Mesothelial cell of epicardium (in vitro differentiated cells): ENCODE data around the gene NAALADL2. TPM values are rescaled to one million over a fixed set of nuclear protein-coding genes. Genes with fewer than 3 reads are reported as not detected.
"Not testable (repeated sequence)": the region's sequence is repeated elsewhere in the genome, so short reads cannot be mapped to it uniquely, and the experiment has no call there.

Source experiments
- DNase-seq, 2 experiments: peaks; one replicate each; pipeline ENCODE4 v3.0.0; 2021; ENCODE audit warnings: low spot score in 2 of 2; ENCODE audit not compliant: unreplicated experiment in 2 of 2
- H3K27ac Mint-ChIP-seq: 2 replicates; pipeline ENCODE4 v1.8.0; 2021; ENCODE audit warnings: mixed read lengths
- H3K27me3 Mint-ChIP-seq: 2 replicates; pipeline ENCODE4 v1.8.0; 2021; ENCODE audit warnings: low read depth, mixed read lengths
- H3K36me3 Mint-ChIP-seq: 2 replicates; pipeline ENCODE4 v1.8.0; 2021; ENCODE audit warnings: mixed read lengths
- H3K4me1 Mint-ChIP-seq: 2 replicates; pipeline ENCODE4 v1.8.0; 2021; ENCODE audit warnings: mixed read lengths
- H3K4me3 Mint-ChIP-seq: 2 replicates; pipeline ENCODE4 v1.8.0; 2021; ENCODE audit warnings: mild to moderate bottlenecking, moderate library complexity, mixed read lengths
- H3K9me3 Mint-ChIP-seq: 2 replicates; pipeline ENCODE4 v1.8.0; 2021; ENCODE audit warnings: mixed read lengths
- total RNA-seq: library from RNA; stranded (reverse); gene quantifications from 3 replicates; pipeline ENCODE4 v1.2.1, GENCODE V29; 2021
- TF ChIP-seq, protein P1 (sequence below): fragments of 200-600 bp; sonication (generic); IDR thresholded peaks from one replicate; pipeline ENCODE4 v1.5.0; 2021; ENCODE audit warnings: antibody characterized with exemption; ENCODE audit not compliant: unreplicated experiment

NAALADL2 gene
- total RNA-seq, 1 donor from 2014 or later, result 27.9 TPM

DNA sequence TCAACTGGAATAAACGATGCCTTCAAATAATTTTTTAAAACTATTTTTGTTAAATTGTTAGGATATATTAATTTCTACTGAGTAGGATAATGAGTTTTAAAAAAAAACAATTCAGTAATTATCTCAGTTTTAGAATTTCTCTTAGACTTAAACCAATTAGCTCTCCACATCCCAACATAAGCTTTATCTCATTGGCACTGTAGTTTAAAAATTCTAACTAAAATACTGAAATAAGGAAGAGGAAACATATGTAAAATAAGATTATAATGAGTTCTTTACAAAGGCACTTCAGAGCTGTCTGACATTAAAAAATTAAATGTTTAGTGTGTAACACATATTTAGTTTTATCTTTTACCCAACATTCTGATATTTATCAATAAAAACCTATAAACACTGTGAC lies 558.3 kb downstream of the NAALADL2 start:
- DNase-seq, result no peak
- H3K9me3 Mint-ChIP-seq, result no peaks in the 10 kb centered on the region
- no peaks in the 10 kb centered on the region for H3K36me3 Mint-ChIP-seq
- no peak overlapping the region for H3K27ac Mint-ChIP-seq
- H3K27me3 Mint-ChIP-seq, result no peaks in the 10 kb centered on the region
- H3K4me3 Mint-ChIP-seq, result no peak overlapping the region
- peaks cover 2% of the 10 kb centered on the region for H3K4me1 Mint-ChIP-seq
- TF ChIP-seq, protein P1, sequence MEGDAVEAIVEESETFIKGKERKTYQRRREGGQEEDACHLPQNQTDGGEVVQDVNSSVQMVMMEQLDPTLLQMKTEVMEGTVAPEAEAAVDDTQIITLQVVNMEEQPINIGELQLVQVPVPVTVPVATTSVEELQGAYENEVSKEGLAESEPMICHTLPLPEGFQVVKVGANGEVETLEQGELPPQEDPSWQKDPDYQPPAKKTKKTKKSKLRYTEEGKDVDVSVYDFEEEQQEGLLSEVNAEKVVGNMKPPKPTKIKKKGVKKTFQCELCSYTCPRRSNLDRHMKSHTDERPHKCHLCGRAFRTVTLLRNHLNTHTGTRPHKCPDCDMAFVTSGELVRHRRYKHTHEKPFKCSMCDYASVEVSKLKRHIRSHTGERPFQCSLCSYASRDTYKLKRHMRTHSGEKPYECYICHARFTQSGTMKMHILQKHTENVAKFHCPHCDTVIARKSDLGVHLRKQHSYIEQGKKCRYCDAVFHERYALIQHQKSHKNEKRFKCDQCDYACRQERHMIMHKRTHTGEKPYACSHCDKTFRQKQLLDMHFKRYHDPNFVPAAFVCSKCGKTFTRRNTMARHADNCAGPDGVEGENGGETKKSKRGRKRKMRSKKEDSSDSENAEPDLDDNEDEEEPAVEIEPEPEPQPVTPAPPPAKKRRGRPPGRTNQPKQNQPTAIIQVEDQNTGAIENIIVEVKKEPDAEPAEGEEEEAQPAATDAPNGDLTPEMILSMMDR, result no peak

DNA sequence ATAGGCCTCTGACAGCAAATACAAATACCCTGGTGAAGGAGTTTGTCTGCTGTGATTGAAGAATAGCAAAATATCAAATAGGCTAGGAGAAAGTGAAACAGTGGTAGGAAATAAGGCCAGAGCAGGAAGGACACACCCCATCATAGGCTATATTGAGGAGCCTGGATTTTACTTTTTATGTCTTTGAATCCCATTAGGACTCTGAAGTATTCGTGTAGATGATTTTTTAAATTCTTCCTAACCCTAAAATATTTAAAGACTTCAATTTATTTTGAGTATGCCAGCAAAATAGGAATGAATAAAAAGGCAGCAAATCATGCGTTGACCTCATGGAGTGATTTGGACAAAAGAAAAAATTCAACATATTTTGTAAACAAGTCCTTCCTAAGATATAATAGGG lies 562.8 kb downstream of the NAALADL2 start:
- no peak for DNase-seq
- Mint-ChIP-seq H3K27me3 (no peaks in the 10 kb centered on the region), H3K36me3 (no peaks in the 10 kb centered on the region), H3K4me3 (no peak overlapping the region), H3K9me3 (no peaks in the 10 kb centered on the region), H3K27ac (no peak overlapping the region), H3K4me1 (peaks cover 2% of the 10 kb centered on the region)
- TF ChIP-seq, protein P1, result no peak

DNA sequence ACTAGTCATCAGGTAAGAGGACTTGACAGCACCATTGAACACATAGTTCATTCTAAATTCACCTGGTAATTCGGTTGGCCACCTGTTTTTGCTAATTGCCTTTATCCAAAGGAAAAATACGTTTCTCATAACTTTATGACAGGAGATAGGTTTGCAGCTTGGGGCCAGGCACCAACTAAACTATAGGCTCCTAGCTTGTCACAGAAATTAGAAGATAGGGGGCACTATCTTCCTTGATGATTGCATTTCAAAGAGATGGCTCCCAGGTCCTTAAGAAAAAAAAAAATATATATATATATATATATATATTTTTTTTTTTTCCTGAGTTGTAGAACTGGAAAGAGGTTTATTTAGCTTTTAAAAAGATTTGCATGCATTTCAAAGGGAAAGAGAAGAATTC lies 563.6 kb downstream of the NAALADL2 start:
- TF ChIP-seq, protein P1, result no peak
- H3K9me3 Mint-ChIP-seq, result no peaks in the 10 kb centered on the region
- no peaks in the 10 kb centered on the region for H3K27me3 Mint-ChIP-seq

DNA sequence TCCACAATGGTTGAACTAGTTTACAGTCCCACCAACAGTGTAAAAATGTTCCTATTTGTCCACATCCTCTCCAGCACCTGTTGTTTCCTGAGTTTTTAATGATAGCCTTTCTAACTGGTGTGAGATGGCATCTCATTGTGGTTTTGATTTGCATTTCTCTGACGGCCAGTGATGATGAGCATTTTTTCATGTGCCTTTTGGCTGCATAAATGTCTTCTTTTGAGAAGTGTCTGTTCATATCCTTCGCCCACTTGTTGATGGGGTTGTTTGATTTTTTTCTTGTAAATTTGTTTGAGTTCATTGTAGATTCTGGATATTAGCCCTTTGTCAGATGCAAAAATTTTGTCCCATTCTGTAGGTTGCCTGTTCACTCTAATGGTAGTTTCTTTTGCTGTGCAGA lies 564.7 kb downstream of the NAALADL2 start:
- H3K9me3 Mint-ChIP-seq, H3K27me3 Mint-ChIP-seq, DNase-seq, H3K36me3 Mint-ChIP-seq, H3K27ac Mint-ChIP-seq, H3K4me3 Mint-ChIP-seq, H3K4me1 Mint-ChIP-seq: not testable (repeated sequence)

More for the DNA sequence above, 563.6 kb downstream of the NAALADL2 start:
- H3K4me1 Mint-ChIP-seq, result peaks cover 2% of the 10 kb centered on the region
- no peak overlapping the region for H3K4me3 Mint-ChIP-seq
- H3K27ac Mint-ChIP-seq, result no peak overlapping the region
- no peak for DNase-seq
- H3K36me3 Mint-ChIP-seq, result no peaks in the 10 kb centered on the region

DNA sequence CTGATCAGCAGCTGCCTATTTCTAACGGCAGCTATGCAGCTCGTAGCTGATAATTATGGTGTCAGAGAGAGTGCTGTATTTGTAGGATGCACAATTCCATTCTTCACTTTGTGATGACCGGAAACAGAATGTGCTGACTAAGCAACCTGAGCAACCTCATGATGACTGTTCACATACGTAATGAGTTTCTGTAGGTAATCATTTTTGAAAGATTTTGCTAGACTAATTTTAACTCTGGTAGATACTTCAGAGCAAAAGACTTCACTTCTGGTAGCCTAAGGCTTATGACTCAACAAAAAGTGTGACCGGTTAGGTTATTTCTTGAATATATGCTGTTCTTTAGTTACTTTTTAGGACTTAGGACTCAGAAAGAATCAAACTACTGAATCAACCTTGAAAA lies 567.7 kb downstream of the NAALADL2 start:
- H3K4me1 Mint-ChIP-seq, result peaks cover 8% of the 10 kb centered on the region
- no peak for DNase-seq

DNA sequence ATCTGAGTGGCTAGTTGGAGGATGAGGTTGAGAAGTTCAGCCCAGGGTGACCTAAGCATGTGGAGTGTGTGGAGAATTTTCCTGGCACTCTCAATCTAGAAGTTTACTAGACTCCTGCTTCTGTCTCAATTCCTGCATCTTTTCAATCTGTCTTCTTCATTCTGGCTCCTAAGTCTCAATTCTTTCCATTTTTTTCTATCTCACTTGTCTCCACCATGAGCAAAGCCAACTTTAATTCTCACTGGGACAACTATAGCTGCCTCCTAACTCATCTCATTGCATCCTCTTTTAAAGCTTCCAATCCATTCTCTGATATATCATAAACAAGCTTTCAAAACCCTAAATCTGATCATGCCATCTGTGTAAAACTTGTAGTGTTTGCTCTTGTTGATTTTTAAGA lies 569.3 kb downstream of the NAALADL2 start:
- Mint-ChIP-seq H3K27ac (no peak overlapping the region), H3K27me3 (no peaks in the 10 kb centered on the region), H3K4me3 (no peak overlapping the region), H3K9me3 (no peaks in the 10 kb centered on the region), H3K4me1 (peaks cover 22% of the 10 kb centered on the region), H3K36me3 (no peaks in the 10 kb centered on the region)
- DNase-seq, result no peak
- TF ChIP-seq, protein P1, result no peak

More for the DNA sequence above, 567.7 kb downstream of the NAALADL2 start:
- Mint-ChIP-seq H3K36me3 (no peaks in the 10 kb centered on the region), H3K27ac (no peak overlapping the region), H3K9me3 (no peaks in the 10 kb centered on the region), H3K4me3 (no peak overlapping the region), H3K27me3 (no peaks in the 10 kb centered on the region)
- TF ChIP-seq, protein P1, result no peak
